Chondrocyte (in vitro differentiated cells): Measurements from ENCODE around the gene CYP2U1. TPM values are rescaled to one million over a fixed set of nuclear protein-coding genes. Genes with fewer than 3 reads are reported as not detected.
A peak's percentile ranks its signal among the peaks of the same experiment; 100 is the strongest.

Experiments used
- DNase-seq: peaks from one replicate; pipeline ENCODE4 v3.0.0; 2021; ENCODE audit warnings: mixed read lengths, low spot score
- H3K27ac Mint-ChIP-seq: one replicate; pipeline ENCODE4 v1.8.0; 2021; ENCODE audit warnings: mild to moderate bottlenecking, moderate library complexity, mixed read lengths; ENCODE audit not compliant: unreplicated experiment
- H3K27me3 Mint-ChIP-seq: 2 replicates; pipeline ENCODE4 v1.8.0; 2021; ENCODE audit warnings: low read depth, mixed read lengths
- H3K36me3 Mint-ChIP-seq: 2 replicates; pipeline ENCODE4 v1.8.0; 2021; ENCODE audit warnings: low read depth, mixed read lengths
- H3K4me1 Mint-ChIP-seq: 2 replicates; pipeline ENCODE4 v1.8.0; 2021; ENCODE audit warnings: low read depth, mild to moderate bottlenecking, mixed read lengths
- H3K4me3 Mint-ChIP-seq: one replicate; pipeline ENCODE4 v1.8.0; 2021; ENCODE audit warnings: mild to moderate bottlenecking, moderate library complexity, mixed read lengths; ENCODE audit not compliant: unreplicated experiment
- H3K9me3 Mint-ChIP-seq: 2 replicates; pipeline ENCODE4 v1.8.0; 2021; ENCODE audit warnings: low read depth, mixed read lengths
- CTCF ChIP-seq: fragments of 200-600 bp; sonication (generic); IDR thresholded peaks from 2 replicates; pipeline ENCODE4 v1.5.0; 2021; ENCODE audit warnings: antibody characterized with exemption, mild to moderate bottlenecking, moderate library complexity
- total RNA-seq: library from RNA; stranded (reverse); gene quantifications from 3 replicates; pipeline ENCODE4 v1.2.1, GENCODE V29; 2021

CYP2U1 gene
- total RNA-seq, 1 donor from 2014 or later: 16.4 TPM

GRCh38 chr4:107908377-107908776, 23.0 kb upstream of the CYP2U1 start:
- H3K27me3 Mint-ChIP-seq: no peaks in the 10 kb centered on the region
- no peak for TF ChIP-seq CTCF
- no peak overlapping the region for H3K27ac Mint-ChIP-seq
- no peak for DNase-seq
- no peak overlapping the region for H3K4me3 Mint-ChIP-seq
- peaks cover 22% of the 10 kb centered on the region for H3K36me3 Mint-ChIP-seq
- no peaks in the 10 kb centered on the region for H3K9me3 Mint-ChIP-seq
- peaks cover 2% of the 10 kb centered on the region for H3K4me1 Mint-ChIP-seq

- no peaks in the 10 kb centered on the region for H3K9me3 Mint-ChIP-seq
- H3K27ac Mint-ChIP-seq: peak overlapping the region; percentile 19
- H3K36me3 Mint-ChIP-seq: peaks cover 16% of the 10 kb centered on the region
- H3K4me1 Mint-ChIP-seq: peaks cover 2% of the 10 kb centered on the region
- H3K27me3 Mint-ChIP-seq: no peaks in the 10 kb centered on the region
- TF ChIP-seq CTCF: peak; percentile 93
- H3K4me3 Mint-ChIP-seq: no peak overlapping the region
- no peak for DNase-seq
Measured at GRCh38 chr4:107913283-107913899, 18.0 kb upstream of the CYP2U1 start.

DNA sequence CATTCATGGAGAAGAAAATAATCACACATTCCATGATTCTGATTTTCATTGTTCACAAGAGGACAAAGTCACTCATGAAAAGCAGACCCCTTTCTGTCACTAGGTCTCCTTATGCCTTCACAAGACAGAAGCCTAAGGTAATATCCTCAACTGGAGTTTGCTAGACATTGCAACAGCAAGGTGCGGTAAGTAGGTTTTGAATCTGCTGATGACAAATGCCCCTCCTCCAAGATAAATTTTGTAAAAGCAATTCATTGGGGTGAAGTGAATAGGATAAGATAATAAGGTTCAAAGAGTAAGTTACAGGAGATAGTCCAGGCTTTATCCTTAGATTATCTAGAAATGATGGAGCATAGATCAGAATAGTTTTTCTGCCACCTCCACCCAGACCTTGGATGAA, 16.1 kb upstream of the CYP2U1 start:
- TF ChIP-seq CTCF: no peak
- no peak overlapping the region for H3K4me3 Mint-ChIP-seq
- no peak for DNase-seq
- H3K36me3 Mint-ChIP-seq: peaks cover 11% of the 10 kb centered on the region
- peaks cover 2% of the 10 kb centered on the region for H3K4me1 Mint-ChIP-seq
- H3K27ac Mint-ChIP-seq: no peak overlapping the region
- H3K27me3 Mint-ChIP-seq: no peaks in the 10 kb centered on the region
- H3K9me3 Mint-ChIP-seq: peaks cover 8% of the 10 kb centered on the region

DNA sequence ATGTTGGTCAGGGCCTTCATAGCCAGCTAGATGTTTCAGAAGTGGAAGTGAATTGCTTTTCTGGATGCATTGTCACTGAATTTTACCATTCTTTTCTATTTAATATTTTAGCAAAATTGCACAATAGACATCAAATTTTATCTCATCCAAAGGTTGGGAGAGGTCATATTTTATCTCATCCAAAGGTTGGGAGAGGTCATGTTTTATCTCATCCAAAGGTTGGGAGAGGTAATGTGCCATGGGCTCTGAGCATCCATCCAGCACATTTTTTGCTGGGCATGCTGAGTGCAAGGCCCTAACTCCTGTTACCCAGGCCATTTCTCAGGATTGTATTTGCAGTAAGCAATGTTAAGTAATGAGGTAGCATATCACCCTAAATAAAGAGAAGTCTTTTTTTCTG, 14.7 kb upstream of the CYP2U1 start:
- Mint-ChIP-seq H3K27ac (no peak overlapping the region), H3K9me3 (peaks cover 14% of the 10 kb centered on the region), H3K4me3 (no peak overlapping the region), H3K36me3 (peaks cover 5% of the 10 kb centered on the region), H3K4me1 (peaks cover 2% of the 10 kb centered on the region), H3K27me3 (no peaks in the 10 kb centered on the region)
- no peak for TF ChIP-seq CTCF
- DNase-seq: no peak

DNA sequence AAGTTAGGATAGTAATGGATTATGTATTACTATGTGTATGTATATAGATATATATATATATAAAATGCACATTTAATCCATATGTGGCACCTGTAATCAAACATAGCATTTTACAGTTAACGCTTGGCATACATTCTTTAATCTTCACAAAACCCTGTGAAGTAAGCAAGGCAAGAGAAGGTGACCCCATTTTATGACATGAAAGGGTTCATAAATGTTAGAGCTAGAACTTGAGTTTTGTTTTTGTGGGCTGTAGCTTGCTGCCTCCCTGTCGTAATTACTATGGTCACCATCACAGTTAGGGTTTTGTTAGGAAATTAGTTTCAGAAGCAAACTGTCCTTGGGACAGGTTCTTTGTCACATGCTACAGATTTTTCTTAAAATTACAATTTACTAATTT, 13.8 kb upstream of the CYP2U1 start:
- Mint-ChIP-seq H3K27me3 (no peaks in the 10 kb centered on the region), H3K27ac (no peak overlapping the region), H3K4me1 (peaks cover 2% of the 10 kb centered on the region), H3K4me3 (no peak overlapping the region), H3K36me3 (peaks cover 5% of the 10 kb centered on the region), H3K9me3 (peaks cover 14% of the 10 kb centered on the region)
- no peak for TF ChIP-seq CTCF
- no peak for DNase-seq
